Mucosa of stomach (tissue), 1 donor: ENCODE results near the gene NKX6-2.

Experiments
- H3K27me3 ChIP-seq: one replicate; pipeline ENCODE4 v1.7.0; 2013; ENCODE audit warnings: mild to moderate bottlenecking, low read length; ENCODE audit not compliant: control insufficient read depth, insufficient read depth
- H3K36me3 ChIP-seq: one replicate; pipeline ENCODE4 v1.7.0; 2013; ENCODE audit warnings: low read length; ENCODE audit not compliant: control insufficient read depth, insufficient read depth
- H3K4me1 ChIP-seq: one replicate; pipeline ENCODE4 v1.7.0; 2013; ENCODE audit warnings: mild to moderate bottlenecking, low read length; ENCODE audit not compliant: control insufficient read depth, insufficient read depth
- H3K4me3 ChIP-seq: one replicate; pipeline ENCODE4 v1.7.0; 2013; ENCODE audit warnings: low read length
- H3K9ac ChIP-seq: one replicate; pipeline ENCODE4 v1.7.0; 2013; ENCODE audit warnings: mild to moderate bottlenecking, low read length, moderate library complexity
- H3K9me3 ChIP-seq: one replicate; pipeline ENCODE4 v1.7.0; 2013; ENCODE audit warnings: mild to moderate bottlenecking, low read length, moderate library complexity; ENCODE audit not compliant: control insufficient read depth
- donor health status: Pancreatic carcinoma.

NKX6-2 gene

DNA sequence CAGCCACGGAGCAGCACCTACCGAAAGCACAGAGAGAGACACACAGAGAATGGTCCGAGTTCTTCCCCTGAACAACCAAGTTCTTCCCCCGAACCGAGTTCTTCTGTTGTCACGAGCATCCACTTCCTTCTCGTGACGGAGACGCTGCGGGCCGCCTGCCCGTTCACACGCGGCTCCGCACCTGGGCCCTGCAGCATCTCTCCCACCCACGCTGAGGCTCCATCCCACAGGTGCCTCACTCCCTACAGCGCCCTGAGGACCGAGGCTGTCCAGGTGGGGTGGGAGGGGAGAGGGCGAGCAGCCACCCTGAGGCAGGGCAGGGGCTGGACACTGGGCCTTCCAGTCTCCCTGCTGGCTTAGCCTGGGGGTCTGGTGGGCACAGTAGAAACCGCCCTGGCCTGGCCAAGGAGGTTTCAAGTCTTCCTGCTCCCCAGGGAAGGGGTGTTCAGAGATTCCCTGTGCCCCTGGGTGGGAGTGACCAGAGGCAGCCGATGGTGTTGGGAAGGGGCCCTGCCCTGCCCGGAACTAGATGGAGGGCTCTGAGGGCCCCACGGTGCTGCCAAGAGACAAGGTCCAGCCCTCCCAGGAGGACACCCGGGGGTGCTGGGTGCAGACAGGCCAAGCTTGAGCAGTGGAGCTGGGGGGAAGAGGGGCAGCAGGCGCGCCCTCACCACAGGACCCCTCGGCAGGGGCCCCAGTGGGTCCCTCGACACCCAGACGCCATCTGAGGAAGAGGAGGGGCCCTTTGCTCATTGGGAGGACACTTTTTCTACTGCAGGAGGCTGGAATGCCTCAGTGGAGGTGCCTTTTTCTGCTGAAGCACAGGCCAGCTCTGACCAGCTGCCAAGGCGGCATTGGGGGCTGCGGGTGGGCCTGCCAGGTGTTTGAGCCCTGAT is 5.2 kb upstream of the NKX6-2 start:
- Histone ChIP-seq H3K4me3 (no peak overlapping the region), H3K4me1 (peaks cover 20% of the 10 kb centered on the region), H3K27me3 (peaks cover 19% of the 10 kb centered on the region), H3K9me3 (no peaks in the 10 kb centered on the region), H3K36me3 (peaks cover 6% of the 10 kb centered on the region), H3K9ac (peak overlapping the region; percentile 7)

GRCh38 chr10:132790470-132790869 is 4.5 kb upstream of the NKX6-2 start:
- Histone ChIP-seq H3K36me3 (peaks cover 6% of the 10 kb centered on the region), H3K4me1 (peaks cover 20% of the 10 kb centered on the region), H3K9me3 (no peaks in the 10 kb centered on the region), H3K27me3 (peaks cover 19% of the 10 kb centered on the region), H3K4me3 (no peak overlapping the region), H3K9ac (peak overlapping the region; percentile 85)

DNA sequence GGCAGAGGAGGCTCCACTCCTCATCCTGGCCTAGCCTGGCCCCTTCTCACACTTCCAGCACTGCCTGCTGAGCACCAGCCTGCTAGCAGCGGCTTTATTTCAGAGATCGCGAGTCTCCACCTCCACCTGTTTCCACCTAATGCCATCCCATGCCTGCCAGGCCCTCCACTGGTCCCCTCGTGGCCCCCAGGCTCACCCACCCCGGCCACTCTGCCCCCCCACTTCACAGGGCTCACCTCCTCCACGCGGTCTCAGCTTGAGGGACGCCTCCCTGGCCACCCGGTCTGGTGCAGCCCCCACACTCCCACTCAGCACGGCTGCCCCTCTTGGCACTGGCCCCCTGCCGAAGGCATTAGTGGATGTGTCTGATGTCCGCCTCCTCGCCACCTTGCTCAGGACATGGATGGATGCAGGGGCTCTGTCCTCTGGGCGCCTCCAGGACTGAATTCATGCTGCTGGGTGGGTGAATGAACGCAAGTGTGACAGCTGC is 3.8 kb upstream of the NKX6-2 start:
- H3K9me3 ChIP-seq = no peaks in the 10 kb centered on the region
- peaks cover 22% of the 10 kb centered on the region for H3K27me3 ChIP-seq
- peaks cover 20% of the 10 kb centered on the region for H3K4me1 ChIP-seq
- no peak overlapping the region for H3K4me3 ChIP-seq
- peak overlapping the region; percentile 85 for H3K9ac ChIP-seq
- H3K36me3 ChIP-seq = peaks cover 9% of the 10 kb centered on the region

DNA sequence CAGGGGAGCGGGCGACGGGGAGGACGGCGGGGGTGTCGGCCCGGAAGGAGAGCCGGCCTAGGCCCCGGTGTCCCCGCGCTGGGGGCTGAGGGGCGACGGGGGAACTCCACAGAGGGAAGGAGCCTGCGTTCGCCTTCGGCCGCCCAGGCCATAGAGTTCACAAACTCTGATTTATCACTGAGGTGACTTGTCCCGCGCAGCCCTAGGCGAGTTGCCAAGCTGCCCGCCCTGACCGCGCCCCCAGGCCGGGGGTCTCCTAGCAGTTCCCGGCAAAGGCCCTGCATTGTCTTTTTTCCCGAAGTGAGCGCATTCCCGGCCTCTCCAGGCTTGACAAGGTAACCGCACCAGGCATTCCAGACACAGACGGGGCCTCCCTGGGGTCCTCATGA is 2.9 kb upstream of the NKX6-2 start:
- peaks cover 30% of the 10 kb centered on the region for H3K27me3 ChIP-seq

GRCh38 chr10:132788180-132788830 is 2.4 kb upstream of the NKX6-2 start:
- H3K27me3 ChIP-seq = peaks cover 28% of the 10 kb centered on the region
- H3K9ac ChIP-seq = peak overlapping the region; percentile 85
- H3K4me3 ChIP-seq = peak overlapping the region; percentile 14
- H3K9me3 ChIP-seq = no peaks in the 10 kb centered on the region
- H3K4me1 ChIP-seq = peaks cover 20% of the 10 kb centered on the region
- peaks cover 14% of the 10 kb centered on the region for H3K36me3 ChIP-seq

More for the DNA sequence above, 2.9 kb upstream of the NKX6-2 start:
- Histone ChIP-seq H3K9me3 (no peaks in the 10 kb centered on the region), H3K9ac (peak overlapping the region; percentile 85), H3K36me3 (peaks cover 12% of the 10 kb centered on the region), H3K4me3 (peak overlapping the region; percentile 14), H3K4me1 (peaks cover 20% of the 10 kb centered on the region)

DNA sequence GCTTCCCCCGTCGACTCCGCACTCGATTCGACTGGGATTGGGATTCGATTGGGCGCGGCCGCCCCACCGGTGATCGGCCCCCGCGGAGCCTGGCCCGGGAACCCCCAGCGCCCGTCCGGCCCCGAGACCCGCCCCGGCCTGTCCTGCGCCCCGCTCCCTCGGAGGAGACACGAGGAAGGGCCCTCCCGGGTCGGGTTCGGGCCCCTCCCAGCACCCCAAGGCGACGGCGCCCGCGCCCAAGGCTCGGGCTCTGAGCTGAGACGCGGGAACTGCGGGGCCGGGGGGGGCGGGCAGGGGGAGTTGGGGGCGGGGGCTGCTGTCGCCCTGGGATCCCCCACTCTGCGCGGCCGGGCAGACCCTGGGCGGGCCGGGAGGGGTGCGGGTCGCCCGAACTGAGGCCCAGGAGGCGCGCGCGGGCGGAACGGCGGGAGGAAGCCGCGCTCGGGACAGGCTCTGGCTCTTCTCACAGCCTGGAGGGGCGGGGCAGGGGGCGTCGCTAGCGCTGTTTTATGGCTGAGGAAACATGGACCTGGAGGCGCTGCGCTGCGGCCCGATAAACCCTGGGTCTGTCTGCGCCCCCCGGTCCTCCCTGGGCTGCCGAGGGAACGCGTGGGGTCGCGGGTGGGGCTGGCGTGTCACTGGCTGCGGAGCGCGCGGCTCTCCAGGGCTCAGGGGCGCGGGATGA is 1.7 kb upstream of the NKX6-2 start:
- peak overlapping the region; percentile 88 for H3K9ac ChIP-seq
- no peak overlapping the region for H3K4me3 ChIP-seq
- peaks cover 23% of the 10 kb centered on the region for H3K27me3 ChIP-seq
- peaks cover 20% of the 10 kb centered on the region for H3K36me3 ChIP-seq
- no peaks in the 10 kb centered on the region for H3K9me3 ChIP-seq
- H3K4me1 ChIP-seq = peaks cover 20% of the 10 kb centered on the region

DNA sequence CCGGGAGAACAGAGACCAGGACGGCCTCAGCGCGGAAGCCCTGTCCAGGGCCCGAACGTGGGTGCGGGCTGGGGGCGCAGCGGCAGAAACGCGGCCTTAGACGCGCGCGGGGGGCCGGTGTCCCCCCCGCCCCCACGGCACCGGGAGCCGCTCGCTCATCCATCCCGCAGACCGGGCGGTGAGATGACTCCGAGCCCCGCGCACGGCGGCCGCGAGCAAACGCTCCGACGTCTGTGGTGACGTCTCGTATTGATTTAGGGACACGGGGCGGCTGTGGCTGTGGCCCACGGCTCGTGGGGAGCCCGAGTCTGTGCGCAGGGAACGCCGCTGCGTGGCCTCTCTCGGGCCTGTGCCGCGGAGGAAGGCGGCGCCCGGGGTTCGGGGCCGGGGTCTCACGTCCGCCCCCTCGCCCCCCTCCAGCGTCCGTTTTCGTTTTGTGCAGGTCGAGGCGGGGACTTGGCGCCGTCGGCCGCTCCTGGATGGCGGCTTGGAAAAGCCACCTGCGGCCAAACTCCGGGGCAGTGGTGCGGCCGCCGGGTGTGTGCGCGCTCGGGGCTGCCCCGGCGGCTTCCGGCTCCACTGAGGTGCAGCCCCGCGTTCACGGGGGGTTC is 1.0 kb upstream of the NKX6-2 start:
- peak overlapping the region; percentile 31 for H3K4me3 ChIP-seq
- H3K4me1 ChIP-seq = peaks cover 20% of the 10 kb centered on the region
- no peaks in the 10 kb centered on the region for H3K9me3 ChIP-seq
- peaks cover 21% of the 10 kb centered on the region for H3K36me3 ChIP-seq
- H3K27me3 ChIP-seq = peaks cover 23% of the 10 kb centered on the region
- peak overlapping the region; percentile 88 for H3K9ac ChIP-seq

DNA sequence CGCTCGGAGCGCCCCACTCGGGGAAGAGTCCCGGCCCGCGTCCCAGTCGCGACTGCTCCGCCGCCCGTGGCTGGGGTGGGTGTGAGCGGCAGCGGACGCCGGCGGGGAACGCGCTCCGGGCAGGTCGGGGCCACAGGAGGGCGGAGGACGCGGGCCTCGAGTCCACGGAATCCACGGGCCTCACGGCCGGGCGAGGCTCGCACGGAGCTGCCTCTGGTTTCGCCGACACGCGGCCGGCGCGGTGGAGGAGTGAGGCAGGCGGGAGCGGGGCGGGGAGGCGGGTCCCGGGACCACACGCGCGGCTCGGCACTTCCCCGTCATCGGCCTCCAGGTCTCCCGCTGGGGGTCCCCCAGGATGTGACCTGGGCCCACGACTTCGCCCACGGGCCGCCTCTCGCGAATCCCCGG is 533 bp upstream of the NKX6-2 start:
- peak overlapping the region; percentile 31 for H3K4me3 ChIP-seq
- peaks cover 21% of the 10 kb centered on the region for H3K36me3 ChIP-seq
- H3K9me3 ChIP-seq = no peaks in the 10 kb centered on the region
- peak overlapping the region; percentile 88 for H3K9ac ChIP-seq
- H3K4me1 ChIP-seq = peaks cover 20% of the 10 kb centered on the region
- peaks cover 23% of the 10 kb centered on the region for H3K27me3 ChIP-seq

- peak overlapping the region; percentile 14 for H3K4me3 ChIP-seq
- peaks cover 23% of the 10 kb centered on the region for H3K27me3 ChIP-seq
- H3K4me1 ChIP-seq = peaks cover 13% of the 10 kb centered on the region
- H3K9me3 ChIP-seq = no peaks in the 10 kb centered on the region
- peaks cover 21% of the 10 kb centered on the region for H3K36me3 ChIP-seq
- peak overlapping the region; percentile 96 for H3K9ac ChIP-seq
Observed at GRCh38 chr10:132784866-132785722, 853 bp downstream of the NKX6-2 start.

GRCh38 chr10:132783940-132784865 is 1.7 kb downstream of the NKX6-2 start:
- Histone ChIP-seq H3K9ac (peak overlapping the region; percentile 96), H3K4me1 (peaks cover 4% of the 10 kb centered on the region), H3K9me3 (no peaks in the 10 kb centered on the region), H3K4me3 (peak overlapping the region; percentile 44), H3K36me3 (peaks cover 21% of the 10 kb centered on the region), H3K27me3 (peaks cover 23% of the 10 kb centered on the region)
